K562 (cell line): Measurements from ENCODE around the gene CHPF. TPM values are rescaled to one million over a fixed set of nuclear protein-coding genes. Genes with fewer than 3 reads are reported as not detected.

Source experiments
- BACH1 ChIP-seq: fragments of 200-800 bp; sonication (Bioruptor generic); IDR thresholded peaks from 2 replicates; pipeline ENCODE4 v1.6.1; 2016; ENCODE audit warnings: missing genetic modification characterization, missing compliant biosample characterization
- CREB1 ChIP-seq, 2 experiments: sonication (generic) in 1 of 2; formaldehyde crosslinking in 1 of 2; IDR thresholded peaks; 2 replicates each; pipeline versions ENCODE4 v1.6.1 to v1.8.0; 2012 to 2022; ENCODE audit warnings: inconsistent platforms in 1 of 2, mild to moderate bottlenecking in 1 of 2, missing genetic modification reagents in 1 of 2, moderate library complexity in 1 of 2
- CREBBP ChIP-seq: IDR thresholded peaks from one replicate; pipeline ENCODE4 v1.6.1; 2012; ENCODE audit warnings: low read depth, mild to moderate bottlenecking, control low read depth, inconsistent platforms, low read length
- DLX4 ChIP-seq: fragments of 250-450 bp; sonication (Bioruptor Pico); IDR thresholded peaks from 2 replicates; pipeline ENCODE4 v1.6.1; 2021; ENCODE audit warnings: mild to moderate bottlenecking
- EZH2 ChIP-seq: IDR thresholded peaks from 2 replicates; pipeline ENCODE4 v1.6.1; 2012; ENCODE audit warnings: low read depth, mild to moderate bottlenecking, inconsistent platforms, low read length, borderline replicate concordance
- FOXA3 ChIP-seq, 2 experiments: fragments of 450-650 bp in 1 of 2; sonication (generic) in 1 of 2; formaldehyde crosslinking; IDR thresholded peaks in 1 of 2; conservative IDR thresholded peaks in 1 of 2; 2 replicates each; pipeline versions ENCODE4 v1.4.0 to v1.8.0; 2020 to 2022; ENCODE audit warnings: mild to moderate bottlenecking in 2 of 2, missing genetic modification reagents in 1 of 2
- FOXK1 ChIP-seq: sonication (generic); formaldehyde crosslinking; IDR thresholded peaks from 2 replicates; pipeline ENCODE4 v1.8.0; 2022; ENCODE audit warnings: missing genetic modification reagents, mild to moderate bottlenecking, borderline replicate concordance
- HNRNPH1 ChIP-seq: fragments of 200-400 bp; formaldehyde crosslinking; optimal IDR thresholded peaks from 2 replicates; pipeline ENCODE3; 2017; ENCODE audit warnings: low read depth, mild to moderate bottlenecking, low read length, moderate library complexity
- KDM1A ChIP-seq, 2 experiments: fragments of 450-650 bp; IDR thresholded peaks; 2 replicates each; pipeline ENCODE4 v1.6.1; 2016; ENCODE audit warnings: mild to moderate bottlenecking in 2 of 2
- KLF16 ChIP-seq: IDR thresholded peaks from 2 replicates; pipeline ENCODE4 v1.6.1; 2016; ENCODE audit warnings: antibody characterized with exemption
- L3MBTL2 ChIP-seq: fragments of 450-650 bp; IDR thresholded peaks from 2 replicates; pipeline ENCODE4 v1.6.1; 2016; ENCODE audit warnings: mild to moderate bottlenecking, moderate library complexity
- MBD2 ChIP-seq: sonication (generic); IDR thresholded peaks from 2 replicates; pipeline ENCODE4 v1.6.1; 2016; ENCODE audit warnings: low read depth, borderline replicate concordance
- MCM5 ChIP-seq: fragments of 450-650 bp; IDR thresholded peaks from 2 replicates; pipeline ENCODE4 v1.6.1; 2016; ENCODE audit warnings: low read depth
- MEIS2 ChIP-seq: fragments of 450-650 bp; IDR thresholded peaks from 2 replicates; pipeline ENCODE4 v1.6.1; 2014; ENCODE audit warnings: mild to moderate bottlenecking; ENCODE audit not compliant: partially characterized antibody
- MLLT1 ChIP-seq, 2 experiments: fragments of 450-650 bp; IDR thresholded peaks; 2 replicates each; pipeline ENCODE4 v1.6.1; 2016
- PCBP1 ChIP-seq: fragments of 200-400 bp; formaldehyde crosslinking; IDR thresholded peaks from 2 replicates; pipeline ENCODE4 v1.6.1; 2018; ENCODE audit warnings: mild to moderate bottlenecking, low read depth, low read length; ENCODE audit not compliant: poor library complexity, severe bottlenecking
- POLR2A ChIP-seq: fragments of 450-650 bp; conservative IDR thresholded peaks from 2 replicates; pipeline ENCODE4 v1.6.1; 2016
- PTTG1 ChIP-seq: fragments of 450-650 bp; IDR thresholded peaks from 2 replicates; pipeline ENCODE4 v1.6.1; 2016; ENCODE audit warnings: low read depth, mild to moderate bottlenecking, missing genetic modification characterization, missing compliant biosample characterization
- RCOR1 ChIP-seq, 2 experiments: IDR thresholded peaks; 2 replicates each; pipeline ENCODE4 v1.6.1; 2012; ENCODE audit warnings: low read depth in 2 of 2, low read length in 2 of 2, borderline replicate concordance in 1 of 2, improper control_type of control experiment in 1 of 2
- RNF2 ChIP-seq: sonication (generic); IDR thresholded peaks from 2 replicates; pipeline ENCODE4 v1.6.1; 2016
- ZBTB43 ChIP-seq: sonication (generic); formaldehyde crosslinking; IDR thresholded peaks from 2 replicates; pipeline ENCODE4 v1.8.0; 2023; ENCODE audit warnings: mild to moderate bottlenecking, missing genetic modification reagents
- ZFP36 ChIP-seq: fragments of 150-350 bp; IDR thresholded peaks from 2 replicates; pipeline ENCODE4 v1.6.1; 2018; ENCODE audit warnings: low read length, low read depth; ENCODE audit not compliant: partially characterized antibody
- ZHX1 ChIP-seq: fragments of 150-350 bp; conservative IDR thresholded peaks from 2 replicates; pipeline ENCODE4 v1.6.1; 2014; ENCODE audit warnings: low read length
- ZKSCAN1 ChIP-seq: fragments of 150-350 bp; IDR thresholded peaks from 2 replicates; pipeline ENCODE4 v1.6.1; 2016; ENCODE audit warnings: low read depth, low read length
- ZNF174 ChIP-seq: fragments of 250-450 bp; sonication (Bioruptor Pico); IDR thresholded peaks from 2 replicates; pipeline ENCODE4 v1.4.0; 2020; ENCODE audit warnings: mild to moderate bottlenecking
- polyA plus RNA-seq, 8 experiments: library from polyadenylated mRNA; depleted of rRNA in 4 of 8; stranded (reverse) in 5 of 8; unstranded in 3 of 8; fragments of >200 nt; fragmentation: Nextera tagmentation in 2 of 8; fragmentation: Illumina TruSeq in 1 of 8; extraction: Ambion mirVana in 2 of 8; extraction: Trizol in 1 of 8; gene quantifications; 2 replicates each; pipeline versions ENCODE4 v1.2.1 to v1.2.3, GENCODE V29; 2011 to 2014; ENCODE audit warnings: inconsistent platforms in 1 of 8, missing spikeins in 1 of 8
- total RNA-seq, 7 experiments: library from RNA; depleted of rRNA in 6 of 7; stranded (reverse); fragments of >200 nt in 6 of 7; fragmentation: Illumina TruSeq in 2 of 7; extraction: Trizol in 2 of 7; gene quantifications; 2 replicates each; pipeline versions ENCODE4 v1.2.1 to v1.2.3, GENCODE V29; 2011 to 2021; ENCODE audit warnings: low replicate concordance in 1 of 7

CHPF gene
- total and polyA plus RNA-seq, 9 of the 15 experiments (the other 6 are each of a cell fraction or from before 2014, with no cell fraction given): 0.15 to 57.2 (median 7.9) TPM

- TF ChIP-seq MCM5 (no peak), L3MBTL2 (peak; percentile 93), ZHX1 (no peak), ZKSCAN1 (peak; percentile 38; the same call in 1 of the 2 replicates), ZNF174 (no peak), EZH2 (no peak), MLLT1 (IDR thresholded peaks at IDR 0.05) (peak in 1 of 2 experiments; percentile 76; a peak in 1 of 4 replicates), CREBBP (no peak), FOXK1 (CRISPR knock-in tag) (no peak), POLR2A (no peak), CREB1 (IDR thresholded peaks at IDR 0.05) (peak; percentile 76), CREB1 (CRISPR knock-in tag; IDR thresholded peaks at IDR 0.05) (peak; percentile 78), PTTG1 (tag) (no peak), KDM1A (IDR thresholded peaks at IDR 0.05) (peak; percentile 78 to 85), BACH1 (tag) (no peak), RNF2 (peak; percentile 97), ZBTB43 (CRISPR knock-in tag) (no peak), PCBP1 (peak; percentile 82), MBD2 (0 out of 2 replicates have a peak, but pooled peaks have one; percentile 23), ZFP36 (peak; percentile 8), RCOR1 (IDR thresholded peaks at IDR 0.05; ENCODE audit: borderline replicate concordance in 1 of 2, low read depth in 2 of 2, low read length in 2 of 2) (peak; percentile 45 to 92; a peak in 2 of 4 replicates), MEIS2 (peak; percentile 94), KLF16 (peak; percentile 87), FOXA3 (CRISPR knock-in tag; conservative IDR thresholded peaks at IDR 0.05 in 1 of 2, IDR thresholded peaks at IDR 0.05 in 1 of 2) (0 out of 4 replicates have a peak, but pooled peaks of 1 of the 2 experiments have one; percentile 30), DLX4 (CRISPR knock-in tag) (no peak), HNRNPH1 (no peak)
These were observed 29.3 kb downstream of the CHPF start, which contains the start of gene ASIC4 (continued) for GRCh38 chr2:219514196-219514761.
